T-helper 9 cell (primary cell): ENCODE measurements around the gene CEACAM1.
"Not testable (repeated sequence)": the region's sequence is repeated elsewhere in the genome, so short reads cannot be mapped to it uniquely, and the experiment has no call there.

ENCODE experiments used
- DNase-seq: peaks from one replicate; pipeline ENCODE4 v3.0.0-alpha.2; 2020

CEACAM1 gene

GRCh38 chr19:42547929-42548328, 19.6 kb upstream of the CEACAM1 start:
- no peak for DNase-seq

- DNase-seq = no peak
Observed at GRCh38 chr19:42546831-42547500, 18.7 kb upstream of the CEACAM1 start.

GRCh38 chr19:42544146-42544545, 15.9 kb upstream of the CEACAM1 start:
- DNase-seq = no peak

DNA sequence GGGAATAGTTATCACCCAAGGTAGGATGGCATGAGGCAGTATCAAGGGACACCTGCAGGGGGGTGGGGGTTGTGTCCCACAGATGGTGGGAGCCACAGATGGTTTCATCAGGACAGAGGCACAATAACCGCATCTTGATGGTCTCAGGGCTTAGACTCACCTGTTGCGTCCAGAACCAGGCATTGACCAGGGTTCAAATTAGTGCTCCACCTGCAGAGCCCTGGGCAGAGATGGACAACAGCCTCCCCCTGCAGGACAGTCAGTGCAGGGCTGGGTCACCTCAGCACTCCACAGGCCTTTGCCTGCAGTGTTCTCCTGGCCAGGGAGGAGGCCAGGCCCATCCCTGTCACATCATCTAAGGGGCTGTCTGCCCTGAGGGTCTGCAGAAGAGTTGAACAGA, 14.5 kb upstream of the CEACAM1 start:
- no peak for DNase-seq

GRCh38 chr19:42540071-42540553, 11.8 kb upstream of the CEACAM1 start:
- no peak for DNase-seq

GRCh38 chr19:42538841-42539709, 10.8 kb upstream of the CEACAM1 start:
- no peak for DNase-seq

GRCh38 chr19:42535276-42535675, 7.0 kb upstream of the CEACAM1 start:
- not testable (repeated sequence) for DNase-seq

DNA sequence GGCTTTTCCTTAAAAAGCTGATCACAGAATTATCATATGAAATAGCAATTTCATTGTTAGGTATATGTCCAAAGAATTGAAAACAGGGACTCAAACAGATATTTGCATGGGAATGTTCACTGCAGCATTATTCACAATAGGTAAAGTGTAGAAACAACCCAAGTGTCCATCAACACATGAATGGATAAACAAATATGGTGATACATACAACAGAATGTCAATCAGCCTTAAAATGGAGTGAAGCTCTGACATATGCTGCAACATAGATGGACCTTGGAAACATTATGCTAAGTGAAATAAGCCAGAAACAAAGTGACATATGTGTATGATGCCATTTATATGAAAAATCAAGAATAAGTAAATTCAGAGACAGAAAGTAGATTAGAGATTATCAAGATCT, 6.1 kb upstream of the CEACAM1 start:
- no peak for DNase-seq

- DNase-seq = no peak
Observed at GRCh38 chr19:42532891-42533290, 4.6 kb upstream of the CEACAM1 start.

GRCh38 chr19:42531313-42531712, 3.0 kb upstream of the CEACAM1 start:
- DNase-seq = no peak

GRCh38 chr19:42529248-42529764, 1.0 kb upstream of the CEACAM1 start:
- peak; percentile 62 for DNase-seq

DNA sequence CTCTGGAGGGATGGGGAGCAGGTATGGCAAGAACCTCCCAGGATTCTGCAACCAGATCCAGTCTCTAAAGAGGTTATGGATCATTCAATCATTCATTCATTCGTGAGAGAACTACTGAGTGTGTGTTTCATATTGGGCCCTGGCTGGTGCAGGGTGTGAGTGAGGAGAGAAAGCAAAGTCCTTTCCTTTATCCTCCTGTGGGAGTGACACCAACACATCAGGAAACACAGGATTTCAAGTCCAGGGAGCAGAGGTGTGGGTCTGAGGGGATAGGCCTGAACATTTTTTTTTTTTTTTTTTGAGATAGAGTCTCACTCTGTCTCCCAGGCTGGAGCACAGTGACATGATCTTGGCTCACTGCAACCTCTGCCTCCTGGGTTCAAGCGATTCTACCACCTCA, 3.3 kb downstream of the CEACAM1 start:
- DNase-seq = no peak

DNA sequence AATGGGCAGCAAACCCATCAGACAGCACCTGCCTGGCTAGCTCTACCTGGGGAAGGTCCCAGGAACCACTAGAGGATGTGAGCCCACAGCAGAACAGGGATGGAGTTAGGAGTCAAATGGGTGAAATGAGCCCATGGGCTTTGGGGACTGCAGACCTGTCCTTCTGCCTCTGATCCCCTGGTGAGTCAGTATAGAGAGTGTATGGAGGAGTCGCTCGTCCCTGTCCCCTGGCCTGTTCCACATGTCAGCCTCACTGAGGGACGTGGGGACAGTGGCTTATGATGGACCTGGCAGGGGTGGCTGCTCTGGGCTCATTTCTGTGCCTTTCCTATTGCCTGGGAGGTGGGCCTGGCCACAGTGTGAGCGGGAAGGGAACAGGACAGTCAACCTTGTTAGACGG, 4.0 kb downstream of the CEACAM1 start:
- DNase-seq = no peak

DNA sequence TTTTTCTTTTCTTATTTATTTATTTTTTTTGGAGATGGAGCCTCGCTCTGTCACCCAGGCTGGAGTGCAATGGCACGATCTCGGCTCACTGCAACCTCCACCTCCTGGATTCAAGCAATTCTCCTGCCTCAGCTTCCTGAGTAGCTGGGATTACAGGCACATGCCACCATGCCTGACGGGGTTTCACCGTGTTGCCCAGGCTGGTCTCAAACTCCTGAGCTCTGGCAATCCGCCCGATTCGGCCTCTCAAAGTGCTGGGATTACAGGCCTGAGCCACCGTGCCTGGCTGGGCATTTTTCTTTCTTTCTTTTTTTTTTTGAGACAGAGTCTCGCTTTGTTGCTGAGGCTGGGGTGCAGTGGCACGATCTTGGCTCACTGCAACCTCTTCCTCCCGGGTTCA, 6.0 kb downstream of the CEACAM1 start:
- not testable (repeated sequence) for DNase-seq

DNA sequence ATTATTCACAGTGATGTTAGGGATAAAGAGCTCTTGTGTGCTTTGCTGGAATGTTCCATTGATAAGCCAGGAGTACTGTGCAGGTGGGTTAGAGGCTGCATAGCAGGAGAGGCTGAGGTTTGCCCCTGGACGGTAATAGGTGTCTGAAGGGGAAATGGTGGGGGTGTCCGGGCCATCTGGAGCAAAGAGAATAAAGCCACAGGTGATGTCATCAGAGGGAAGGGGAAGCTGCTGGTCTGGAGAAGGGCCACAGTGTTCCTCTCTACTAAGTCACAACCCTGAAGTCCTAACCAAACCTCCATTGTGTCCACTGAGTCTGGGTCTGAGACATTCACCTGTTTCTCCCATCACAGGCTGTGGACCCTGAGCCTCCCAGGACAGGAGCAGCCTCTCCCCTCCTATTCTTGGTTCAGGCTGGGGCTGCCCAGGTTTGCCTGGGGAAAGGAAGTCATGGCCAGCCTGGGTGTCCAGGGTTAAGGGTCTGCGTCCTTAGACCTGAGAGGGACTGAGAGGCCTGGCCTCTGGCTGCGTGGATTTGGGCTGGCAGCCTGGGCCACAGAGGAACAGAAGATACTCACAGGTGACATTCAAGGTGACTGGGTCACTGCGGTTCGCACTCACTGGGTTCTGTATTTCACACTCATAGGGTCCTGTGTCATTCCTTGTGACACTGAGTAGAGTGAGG, 6.8 kb downstream of the CEACAM1 start:
- no peak for DNase-seq

GRCh38 chr19:42519108-42519507, 9.2 kb downstream of the CEACAM1 start:
- no peak for DNase-seq

DNA sequence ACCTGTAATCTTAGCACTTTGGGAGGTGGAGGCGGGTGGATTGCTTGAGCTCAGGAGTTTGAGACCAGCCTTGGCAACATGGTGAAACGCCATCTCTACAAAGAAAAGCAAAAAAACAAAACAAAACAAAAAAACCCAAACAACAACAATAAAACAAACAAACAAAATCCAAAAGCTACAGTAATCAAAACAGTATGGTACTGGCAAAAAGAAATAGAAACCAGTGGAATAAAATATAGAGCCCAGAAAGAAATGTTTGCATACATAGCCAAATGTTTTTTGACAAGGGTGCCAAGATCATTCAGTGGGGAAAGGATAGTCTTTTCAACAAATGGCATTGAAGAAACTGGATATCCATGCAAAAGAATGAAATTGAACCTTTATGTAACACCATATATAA, 11.5 kb downstream of the CEACAM1 start:
- no peak for DNase-seq

DNA sequence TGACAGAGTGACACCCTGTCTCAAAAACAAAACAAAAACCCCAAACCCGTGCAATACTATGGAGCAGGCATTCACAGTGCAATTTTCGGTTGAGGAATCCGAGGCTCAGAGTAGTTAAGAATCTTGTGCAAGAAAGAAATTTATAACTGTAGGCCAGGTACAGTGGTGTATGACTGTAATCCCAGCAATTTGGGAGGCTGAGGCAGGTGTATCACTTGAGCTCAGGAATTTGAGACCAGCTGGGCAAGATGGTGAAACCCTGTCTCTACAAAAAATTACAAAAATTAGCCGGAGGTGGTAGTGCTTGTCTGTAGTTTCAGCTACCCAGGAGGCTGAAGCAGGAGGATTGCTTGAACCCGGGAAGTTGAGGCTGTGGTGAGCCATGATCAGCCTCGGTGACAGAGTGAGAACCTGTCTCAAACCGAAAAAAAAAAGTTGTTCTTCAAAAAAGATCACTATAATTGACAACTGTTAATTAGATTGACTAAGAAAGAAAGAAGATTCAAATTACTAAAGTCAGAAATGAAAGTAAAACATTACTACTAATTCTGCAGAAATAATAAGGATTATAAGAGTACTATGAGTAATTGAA, 12.9 kb downstream of the CEACAM1 start:
- DNase-seq = no peak

GRCh38 chr19:42514449-42514848, 13.8 kb downstream of the CEACAM1 start:
- no peak for DNase-seq

DNA sequence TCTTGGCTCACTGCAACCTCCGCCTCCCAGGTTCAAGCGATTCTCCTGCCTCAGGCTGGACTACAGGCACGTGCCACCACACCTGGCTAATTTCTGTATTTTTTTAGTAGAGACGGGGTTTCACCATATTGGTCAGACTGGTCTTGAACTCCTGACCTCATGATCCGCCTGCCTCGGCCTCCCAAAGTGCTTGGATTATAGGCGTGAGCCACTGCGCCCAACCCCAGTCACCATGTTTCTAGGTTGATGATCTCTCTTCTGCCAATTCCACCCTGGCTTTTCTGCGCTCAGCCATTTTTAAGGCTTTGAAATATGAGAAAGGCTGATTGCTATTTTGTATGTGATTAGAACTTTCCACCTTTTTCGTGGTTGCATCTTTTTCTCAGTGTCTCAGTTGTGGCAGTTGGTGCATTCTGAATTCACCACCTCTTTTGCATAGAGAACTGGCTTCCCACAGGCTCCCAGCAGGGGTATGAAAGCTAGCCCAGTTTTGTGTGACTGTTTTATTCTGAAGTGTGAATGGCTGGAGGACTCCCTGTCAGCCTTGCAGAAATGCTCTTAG, 15.5 kb downstream of the CEACAM1 start:
- DNase-seq = no peak

- no peak for DNase-seq
Observed at GRCh38 chr19:42512130-42512636, 16.1 kb downstream of the CEACAM1 start.

- no peak for DNase-seq
Observed at GRCh38 chr19:42511340-42511739, 16.9 kb downstream of the CEACAM1 start.
